Progenitor cell of endocrine pancreas (in vitro differentiated cells): ENCODE results near the gene RBM7. TPM values are rescaled to one million over a fixed set of nuclear protein-coding genes. Genes with fewer than 3 reads are reported as not detected.
A peak's percentile ranks its signal among the peaks of the same experiment; 100 is the strongest.

Source experiments
- DNase-seq: peaks from one replicate; pipeline ENCODE4 v3.0.0; 2021; ENCODE audit warnings: low spot score; ENCODE audit not compliant: unreplicated experiment
- H3K27ac Mint-ChIP-seq: 2 replicates; pipeline ENCODE4 v1.8.0; 2021; ENCODE audit warnings: mild to moderate bottlenecking, moderate library complexity, mixed read lengths
- H3K27me3 Mint-ChIP-seq: 2 replicates; pipeline ENCODE4 v1.8.0; 2021; ENCODE audit warnings: mixed read lengths
- H3K36me3 Mint-ChIP-seq: 2 replicates; pipeline ENCODE4 v1.8.0; 2022; ENCODE audit warnings: mixed read lengths; ENCODE audit not compliant: insufficient read depth
- H3K4me1 Mint-ChIP-seq: 2 replicates; pipeline ENCODE4 v1.8.0; 2021; ENCODE audit warnings: low read depth, mixed read lengths
- H3K4me3 Mint-ChIP-seq: 2 replicates; pipeline ENCODE4 v1.8.0; 2021; ENCODE audit warnings: low read depth, mild to moderate bottlenecking, moderate library complexity, mixed read lengths
- H3K9me3 Mint-ChIP-seq: 2 replicates; pipeline ENCODE4 v1.8.0; 2021; ENCODE audit warnings: low read depth, mixed read lengths
- CTCF ChIP-seq: fragments of 200-600 bp; sonication (generic); IDR thresholded peaks from one replicate; pipeline ENCODE4 v1.5.0; 2021; ENCODE audit warnings: antibody characterized with exemption, mild to moderate bottlenecking; ENCODE audit not compliant: unreplicated experiment
- total RNA-seq: library from RNA; stranded (reverse); gene quantifications from 2 replicates; pipeline ENCODE4 v1.2.1, GENCODE V29; 2021

Gene RBM7
- total RNA-seq, 1 donor from 2014 or later: 46.8 TPM

GRCh38 chr11:114412946-114413345 is 12.5 kb downstream of the RBM7 start:
- H3K4me1 Mint-ChIP-seq: peaks cover 3% of the 10 kb centered on the region
- H3K36me3 Mint-ChIP-seq: peaks cover 23% of the 10 kb centered on the region
- DNase-seq: no peak
- H3K27ac Mint-ChIP-seq: no peak overlapping the region
- H3K27me3 Mint-ChIP-seq: no peaks in the 10 kb centered on the region
- no peaks in the 10 kb centered on the region for H3K9me3 Mint-ChIP-seq
- no peak overlapping the region for H3K4me3 Mint-ChIP-seq
- TF ChIP-seq CTCF: no peak

- no peak for TF ChIP-seq CTCF
- no peaks in the 10 kb centered on the region for H3K9me3 Mint-ChIP-seq
These were observed 13.5 kb downstream of the RBM7 start for GRCh38 chr11:114413958-114414357.

GRCh38 chr11:114416441-114416961 is 16.0 kb downstream of the RBM7 start:
- Mint-ChIP-seq H3K27ac (no peak overlapping the region), H3K4me3 (no peak overlapping the region), H3K4me1 (peaks cover 3% of the 10 kb centered on the region), H3K27me3 (no peaks in the 10 kb centered on the region), H3K36me3 (peaks cover 10% of the 10 kb centered on the region), H3K9me3 (no peaks in the 10 kb centered on the region)
- DNase-seq: no peak
- TF ChIP-seq CTCF: no peak

More at GRCh38 chr11:114413958-114414357, 13.5 kb downstream of the RBM7 start:
- Mint-ChIP-seq H3K4me3 (no peak overlapping the region), H3K27me3 (no peaks in the 10 kb centered on the region), H3K36me3 (peaks cover 21% of the 10 kb centered on the region), H3K4me1 (peaks cover 3% of the 10 kb centered on the region), H3K27ac (peak overlapping the region; percentile 23)
- no peak for DNase-seq

- DNase-seq: no peak
- Mint-ChIP-seq H3K9me3 (peaks cover 8% of the 10 kb centered on the region), H3K4me3 (no peak overlapping the region), H3K36me3 (peaks cover 4% of the 10 kb centered on the region), H3K27ac (no peak overlapping the region), H3K27me3 (peaks cover 3% of the 10 kb centered on the region), H3K4me1 (no peaks in the 10 kb centered on the region)
- TF ChIP-seq CTCF: no peak
These were observed 25.8 kb downstream of the RBM7 start for GRCh38 chr11:114426280-114426679.

GRCh38 chr11:114430290-114430689 is 29.8 kb downstream of the RBM7 start:
- H3K9me3 Mint-ChIP-seq: no peaks in the 10 kb centered on the region
- H3K36me3 Mint-ChIP-seq: no peaks in the 10 kb centered on the region
- H3K27ac Mint-ChIP-seq: no peak overlapping the region
- H3K4me3 Mint-ChIP-seq: no peak overlapping the region
- no peaks in the 10 kb centered on the region for H3K4me1 Mint-ChIP-seq
- H3K27me3 Mint-ChIP-seq: peaks cover 6% of the 10 kb centered on the region
- no peak for TF ChIP-seq CTCF
- DNase-seq: no peak
